Mesendoderm (in vitro differentiated cells): Measurements from ENCODE around the gene FRAS1.
"Not testable (repeated sequence)": the region's sequence is repeated elsewhere in the genome, so short reads cannot be mapped to it uniquely, and the experiment has no call there.

Experiments
- DNase-seq: peaks from one replicate; pipeline ENCODE4 v3.0.0; 2013
- H2AK5ac ChIP-seq: 2 replicates; pipeline ENCODE4 v1.6.1; 2013; ENCODE audit warnings: low read length, inconsistent platforms
- H2BK120ac ChIP-seq: 2 replicates; pipeline ENCODE4 v1.6.1; 2013; ENCODE audit warnings: low read depth, mild to moderate bottlenecking, low read length, moderate library complexity, mixed read lengths
- H2BK15ac ChIP-seq: replicated peaks from 2 replicates; pipeline ENCODE4 v1.6.1; 2013; ENCODE audit warnings: low read depth, mild to moderate bottlenecking, moderate library complexity
- H2BK5ac ChIP-seq: 2 replicates; pipeline ENCODE4 v1.6.1; 2013; ENCODE audit warnings: low read length, inconsistent platforms
- H3K18ac ChIP-seq: 2 replicates; pipeline ENCODE4 v1.6.1; 2013; ENCODE audit warnings: mild to moderate bottlenecking, low read length, mixed read lengths
- H3K23ac ChIP-seq: one replicate; pipeline ENCODE4 v1.6.1; 2013; ENCODE audit warnings: low read length
- H3K27ac ChIP-seq: 2 replicates; pipeline ENCODE4 v1.5.1; 2013; ENCODE audit warnings: low read depth, mild to moderate bottlenecking, inconsistent platforms, low read length, moderate library complexity
- H3K27me3 ChIP-seq: 2 replicates; pipeline ENCODE4 v1.6.1; 2013; ENCODE audit warnings: low read length, control low read depth, mild to moderate bottlenecking, inconsistent platforms; ENCODE audit not compliant: insufficient read depth, poor library complexity
- H3K36me3 ChIP-seq: 2 replicates; pipeline ENCODE4 v1.6.1; 2013; ENCODE audit warnings: low read length, inconsistent platforms; ENCODE audit not compliant: control insufficient read depth, insufficient read depth
- H3K4ac ChIP-seq: one replicate; pipeline ENCODE4 v1.6.1; 2013; ENCODE audit warnings: low read depth, mild to moderate bottlenecking, low read length, moderate library complexity
- H3K4me1 ChIP-seq: 2 replicates; pipeline ENCODE4 v1.6.1; 2013; ENCODE audit warnings: low read depth, low read length, inconsistent platforms; ENCODE audit not compliant: control insufficient read depth
- H3K4me2 ChIP-seq: 2 replicates; pipeline ENCODE4 v1.6.1; 2013; ENCODE audit warnings: low read length
- H3K4me3 ChIP-seq: 2 replicates; pipeline ENCODE4 v1.5.1; 2013; ENCODE audit warnings: mild to moderate bottlenecking, low read length
- H3K56ac ChIP-seq: one replicate; pipeline ENCODE4 v1.6.1; 2013; ENCODE audit warnings: low read length
- H3K79me1 ChIP-seq: 2 replicates; pipeline ENCODE4 v1.6.1; 2013; ENCODE audit warnings: low read length, inconsistent platforms
- H3K79me2 ChIP-seq: 2 replicates; pipeline ENCODE4 v1.6.1; 2013; ENCODE audit warnings: mild to moderate bottlenecking, low read length; ENCODE audit not compliant: control insufficient read depth, insufficient read depth
- H3K9ac ChIP-seq: 2 replicates; pipeline ENCODE4 v1.6.1; 2013; ENCODE audit warnings: low read length, inconsistent platforms
- H4K5ac ChIP-seq: one replicate; pipeline ENCODE4 v1.6.1; 2013; ENCODE audit warnings: low read length
- H4K8ac ChIP-seq: one replicate; pipeline ENCODE4 v1.6.1; 2013; ENCODE audit warnings: low read depth, mild to moderate bottlenecking, control low read depth, low read length, moderate library complexity
- WGBS: extraction: QIAGEN DNeasy Blood & Tissue Kit; methylation state at CpG from one replicate; pipeline ENCODE4 v1.1.7; 2013; ENCODE audit warnings: low lambda C conversion rate, missing lambda C conversion rate; ENCODE audit not compliant: insufficient coverage; ENCODE audit errors: extremely low coverage; 5-methylcytosine and 5-hydroxymethylcytosine counted together

FRAS1 gene

GRCh38 chr4:78293821-78294301, 236.7 kb downstream of the FRAS1 start:
- H3K4me1 ChIP-seq, result peaks cover 2% of the 10 kb centered on the region
- no peaks in the 10 kb centered on the region for H3K79me1 ChIP-seq
- no peaks in the 10 kb centered on the region for H3K27me3 ChIP-seq
- H4K5ac ChIP-seq, result no peak overlapping the region
- no peak overlapping the region for H3K4ac ChIP-seq
- no peak overlapping the region for H2BK5ac ChIP-seq
- H3K4me2 ChIP-seq, result no peak overlapping the region
- H3K36me3 ChIP-seq, result no peaks in the 10 kb centered on the region
- H3K27ac ChIP-seq, result no peak overlapping the region
- H3K56ac ChIP-seq, result no peak overlapping the region
- no peak overlapping the region for H2AK5ac ChIP-seq
- no peak overlapping the region for H3K9ac ChIP-seq
- no peak overlapping the region for H3K18ac ChIP-seq
- no peak overlapping the region for H3K4me3 ChIP-seq
- no peaks in the 10 kb centered on the region for H3K79me2 ChIP-seq
- no peak overlapping the region for H3K23ac ChIP-seq
- H2BK120ac ChIP-seq, result no peak overlapping the region
- H4K8ac ChIP-seq, result no peak overlapping the region
- H2BK15ac ChIP-seq, result no peak overlapping the region
- no CpG with 5 or more reads among the region's 4 CpGs for WGBS
- no peak for DNase-seq

- Histone ChIP-seq H3K4me1 (peaks cover 2% of the 10 kb centered on the region), H3K36me3 (no peaks in the 10 kb centered on the region), H3K9ac (no peak overlapping the region), H3K79me2 (no peaks in the 10 kb centered on the region), H3K4me2 (no peak overlapping the region), H3K27me3 (no peaks in the 10 kb centered on the region), H3K4ac (no peak overlapping the region), H2BK15ac (no peak overlapping the region), H3K23ac (no peak overlapping the region), H3K27ac (peak overlapping the region; percentile 53), H3K4me3 (no peak overlapping the region), H3K18ac (no peak overlapping the region), H3K79me1 (no peaks in the 10 kb centered on the region), H2AK5ac (no peak overlapping the region), H2BK5ac (no peak overlapping the region), H3K56ac (no peak overlapping the region), H4K8ac (no peak overlapping the region), H2BK120ac (no peak overlapping the region), H4K5ac (no peak overlapping the region)
- peak; percentile 58 for DNase-seq
- WGBS, result no CpG with 5 or more reads among the region's 3 CpGs
Observed at GRCh38 chr4:78296261-78296660, 239.1 kb downstream of the FRAS1 start.

DNA sequence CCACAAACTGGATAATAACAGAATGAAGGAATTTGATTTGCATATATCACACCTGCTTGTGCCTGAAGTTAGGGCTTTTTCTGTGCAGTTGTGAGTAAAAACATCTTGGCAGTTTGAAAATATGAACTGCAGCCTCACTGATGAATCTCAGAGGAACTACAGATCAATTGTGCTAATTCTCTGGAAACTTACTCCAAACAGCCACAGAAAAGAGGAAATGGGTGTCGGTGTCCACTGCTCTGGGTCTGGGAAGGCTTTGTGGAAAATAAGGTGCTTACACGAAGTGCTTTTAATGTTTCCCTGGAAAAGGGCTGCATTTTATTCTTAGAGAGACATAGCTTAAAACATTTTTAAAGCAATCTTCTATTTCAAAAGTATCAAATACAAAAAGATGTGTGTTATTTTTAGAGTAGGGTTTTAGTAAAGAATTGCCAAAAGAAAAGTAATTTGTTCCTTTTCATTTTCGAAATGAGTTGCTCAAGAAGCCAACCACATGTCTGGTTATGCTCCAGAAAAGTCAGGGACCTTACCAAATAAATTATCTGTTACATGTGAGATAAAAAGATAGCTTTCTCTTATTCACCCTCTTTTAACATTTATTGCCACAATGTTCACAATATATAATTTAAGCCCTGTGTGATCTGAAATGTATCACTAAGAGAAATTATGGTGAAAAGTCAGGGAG, 240.1 kb downstream of the FRAS1 start:
- Histone ChIP-seq H3K4me2 (no peak overlapping the region), H3K4me3 (no peak overlapping the region), H3K9ac (no peak overlapping the region), H3K27me3 (no peaks in the 10 kb centered on the region), H2BK120ac (no peak overlapping the region), H4K8ac (peak overlapping the region; percentile 82), H3K56ac (no peak overlapping the region), H3K27ac (no peak overlapping the region), H4K5ac (no peak overlapping the region), H3K79me1 (no peaks in the 10 kb centered on the region), H3K18ac (no peak overlapping the region), H3K4ac (no peak overlapping the region), H2BK5ac (no peak overlapping the region), H3K23ac (no peak overlapping the region), H2BK15ac (no peak overlapping the region), H3K79me2 (no peaks in the 10 kb centered on the region), H3K4me1 (peaks cover 2% of the 10 kb centered on the region), H3K36me3 (no peaks in the 10 kb centered on the region), H2AK5ac (no peak overlapping the region)
- DNase-seq, result no peak
- no CpG with 5 or more reads among the region's 3 CpGs for whole genome bisulfite sequencing

- no peak overlapping the region for H3K18ac ChIP-seq
- no peak overlapping the region for H2BK15ac ChIP-seq
- H3K4me1 ChIP-seq, result peaks cover 2% of the 10 kb centered on the region
- H2BK5ac ChIP-seq, result no peak overlapping the region
- no peaks in the 10 kb centered on the region for H3K79me2 ChIP-seq
- H3K36me3 ChIP-seq, result no peaks in the 10 kb centered on the region
- H3K27ac ChIP-seq, result no peak overlapping the region
- no peak for DNase-seq
- no peak overlapping the region for H3K23ac ChIP-seq
- no peaks in the 10 kb centered on the region for H3K27me3 ChIP-seq
- no peak overlapping the region for H4K5ac ChIP-seq
- no peak overlapping the region for H4K8ac ChIP-seq
- H3K4me3 ChIP-seq, result no peak overlapping the region
- H3K4me2 ChIP-seq, result no peak overlapping the region
- no peaks in the 10 kb centered on the region for H3K79me1 ChIP-seq
- H3K4ac ChIP-seq, result no peak overlapping the region
- no peak overlapping the region for H3K9ac ChIP-seq
- no peak overlapping the region for H2AK5ac ChIP-seq
- no peak overlapping the region for H2BK120ac ChIP-seq
- no peak overlapping the region for H3K56ac ChIP-seq
Observed at GRCh38 chr4:78298618-78299017, 241.5 kb downstream of the FRAS1 start.

- H3K27ac ChIP-seq, result no peak overlapping the region
Observed at GRCh38 chr4:78299565-78299972, 242.4 kb downstream of the FRAS1 start.

GRCh38 chr4:78307263-78307662, 250.1 kb downstream of the FRAS1 start:
- H3K27ac ChIP-seq, H2AK5ac ChIP-seq, H3K23ac ChIP-seq, H3K4me2 ChIP-seq, H3K79me2 ChIP-seq, H3K36me3 ChIP-seq, H3K18ac ChIP-seq, H3K4me1 ChIP-seq, H3K27me3 ChIP-seq, H4K5ac ChIP-seq, H2BK120ac ChIP-seq, H3K79me1 ChIP-seq, H3K4ac ChIP-seq, H2BK15ac ChIP-seq, H3K9ac ChIP-seq, H4K8ac ChIP-seq, H3K4me3 ChIP-seq, H3K56ac ChIP-seq, H2BK5ac ChIP-seq: not testable (repeated sequence)
- DNase-seq, result peak; percentile 58
- no CpG with 5 or more reads among the region's 16 CpGs for WGBS

More at GRCh38 chr4:78299565-78299972, 242.4 kb downstream of the FRAS1 start:
- no CpG with 5 or more reads among the region's 2 CpGs for WGBS
- Histone ChIP-seq H3K4me1 (peaks cover 2% of the 10 kb centered on the region), H3K79me1 (no peaks in the 10 kb centered on the region), H3K4ac (no peak overlapping the region), H2BK15ac (no peak overlapping the region), H3K23ac (no peak overlapping the region), H4K8ac (no peak overlapping the region), H3K56ac (no peak overlapping the region), H3K36me3 (no peaks in the 10 kb centered on the region), H3K18ac (no peak overlapping the region), H3K9ac (no peak overlapping the region), H3K27me3 (no peaks in the 10 kb centered on the region), H3K4me2 (no peak overlapping the region), H2AK5ac (no peak overlapping the region), H4K5ac (no peak overlapping the region), H2BK5ac (no peak overlapping the region), H3K4me3 (no peak overlapping the region), H3K79me2 (no peaks in the 10 kb centered on the region), H2BK120ac (no peak overlapping the region)
- DNase-seq, result no peak
